ENCODE measurements around the gene ILKAP.

The ILKAP gene

GRCh38 chr2:238163481-238164198, 39.9 kb downstream of the ILKAP start:
- no peak for DNase-seq

GRCh38 chr2:238162846-238163441, 40.6 kb downstream of the ILKAP start:
- DNase-seq: no peak

GRCh38 chr2:238162251-238162845, 41.1 kb downstream of the ILKAP start:
- DNase-seq: no peak

GRCh38 chr2:238161291-238162051, 42.0 kb downstream of the ILKAP start:
- no peak for DNase-seq

- DNase-seq: no peak
Observed at GRCh38 chr2:238160206-238161129, 43.0 kb downstream of the ILKAP start.

- no peak for DNase-seq
Observed at GRCh38 chr2:238159661-238160205, 43.8 kb downstream of the ILKAP start.

GRCh38 chr2:238159071-238159539, 44.4 kb downstream of the ILKAP start:
- no peak for DNase-seq

GRCh38 chr2:238158509-238159070, 44.9 kb downstream of the ILKAP start, which contains the start of gene ERFE:
ERFE (plus strand) TSS chr2:238158970; CDS start chr2:238159008, 38 bp downstream.
- no peak for DNase-seq

GRCh38 chr2:238158018-238158508, 45.4 kb downstream of the ILKAP start:
- no peak for DNase-seq

- DNase-seq: peak; percentile 72
Observed at GRCh38 chr2:238157506-238158017, 45.9 kb downstream of the ILKAP start.

- DNase-seq: no peak
Observed at GRCh38 chr2:238155761-238156694, 47.5 kb downstream of the ILKAP start.

- DNase-seq: no peak
Observed at GRCh38 chr2:238155051-238155760, 48.3 kb downstream of the ILKAP start.

GRCh38 chr2:238154570-238154969, 48.9 kb downstream of the ILKAP start:
- DNase-seq: no peak

GRCh38 chr2:238152771-238153688, 50.5 kb downstream of the ILKAP start:
- no peak for DNase-seq

- DNase-seq: no peak
Observed at GRCh38 chr2:238151628-238152235, 51.8 kb downstream of the ILKAP start.

- DNase-seq: no peak
Observed at GRCh38 chr2:238151205-238151604, 52.3 kb downstream of the ILKAP start.

GRCh38 chr2:238150686-238151085, 52.8 kb downstream of the ILKAP start:
- no peak for DNase-seq

Data from DMS79 (cell line).